CD4-positive, alpha-beta T cell treated with Interleukin-4 for 1 hour (primary cell): ENCODE data around the gene NSA2.
"Not testable (repeated sequence)": the region's sequence is repeated elsewhere in the genome, so short reads cannot be mapped to it uniquely, and the experiment has no call there.

Source experiments
- DNase-seq, 2 donors: peaks; one replicate each; pipeline ENCODE4 v3.0.0-alpha.2; 2020 to 2022

Gene NSA2

DNA sequence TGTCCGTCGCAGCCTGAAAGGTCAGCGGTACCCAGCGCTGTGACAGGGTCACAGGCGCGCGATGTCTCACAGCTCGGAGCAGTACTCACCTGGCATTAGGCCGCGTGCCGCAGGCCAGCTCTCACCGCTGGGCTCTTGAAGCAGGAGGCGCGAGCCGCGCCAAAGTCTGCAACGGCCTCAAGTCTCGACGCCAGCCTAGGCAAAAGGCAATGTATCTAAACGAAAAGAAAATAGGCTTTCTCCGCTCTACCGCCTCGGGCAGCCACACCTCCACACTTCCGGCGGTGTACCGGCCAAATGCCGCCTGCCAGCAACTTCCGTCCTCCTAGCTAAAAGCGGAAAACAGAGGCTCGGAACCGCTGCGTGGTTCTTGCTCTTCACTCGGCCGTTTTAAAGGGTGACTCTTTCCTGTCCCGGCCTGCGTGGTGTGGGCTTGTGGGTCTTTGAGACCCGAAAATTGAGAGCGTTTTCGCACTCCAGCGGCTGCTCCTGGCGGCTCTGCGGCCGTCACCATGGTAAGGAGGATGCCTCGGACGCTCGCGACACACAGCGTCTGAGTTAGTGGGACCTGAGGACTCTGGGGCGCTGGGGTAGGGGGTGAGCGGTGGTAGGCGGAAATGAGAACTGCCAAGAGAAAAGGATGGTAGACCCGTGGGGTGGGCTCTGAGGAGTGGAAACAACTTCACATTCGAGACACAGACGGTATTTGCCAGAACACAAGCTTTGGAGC lies at the start of gene NSA2, which contains the start of gene GFM2:
NSA2 (plus strand) TSS at position 401 of the 730 bp plus-strand sequence; CDS start at position 513, 112 bp downstream.
GFM2 (minus strand) TSS at position 269 of the 730 bp plus-strand sequence. CDS start 3,375 bp downstream, outside the sequence.
- DNase-seq, result peak; percentile 92 to 94

DNA sequence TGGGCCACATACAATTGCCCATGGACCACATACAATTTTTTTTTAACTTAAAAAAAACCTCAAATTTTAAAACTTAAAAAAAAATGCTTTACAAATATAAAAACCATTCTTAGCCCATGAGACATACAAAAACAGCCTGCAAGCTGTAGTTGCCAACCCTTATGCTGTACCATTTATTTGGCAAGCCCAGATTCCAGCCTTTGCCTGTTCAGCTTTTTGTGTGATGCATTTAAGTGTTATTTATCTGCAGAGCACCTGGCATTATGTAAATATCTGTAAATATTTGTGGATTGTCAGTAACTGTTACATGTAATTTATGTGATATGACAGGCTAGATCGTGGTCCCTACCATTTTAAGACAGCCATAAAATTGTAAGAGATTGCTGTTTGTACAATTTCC lies 49.5 kb upstream of the NSA2 start:
- DNase-seq, result no peak

DNA sequence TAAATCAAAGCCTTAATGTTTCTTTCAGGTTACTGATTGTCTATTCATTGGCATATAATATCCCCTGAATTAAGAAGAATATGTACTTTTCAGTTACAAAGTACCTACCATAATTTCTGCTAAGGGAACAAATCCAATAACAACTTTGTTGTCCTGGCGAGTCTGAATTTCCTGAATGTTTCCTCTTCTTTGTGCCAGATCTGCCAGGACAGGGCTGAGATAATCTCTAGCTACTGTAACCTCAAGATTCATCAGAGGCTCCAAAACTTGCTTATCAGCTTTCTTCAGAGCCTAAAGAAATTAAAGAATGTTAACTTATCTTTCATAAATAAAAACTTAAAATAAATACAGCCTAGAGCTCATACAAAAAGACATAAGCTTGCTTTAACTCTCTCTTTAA lies 44.8 kb upstream of the NSA2 start:
- DNase-seq, result no peak

DNA sequence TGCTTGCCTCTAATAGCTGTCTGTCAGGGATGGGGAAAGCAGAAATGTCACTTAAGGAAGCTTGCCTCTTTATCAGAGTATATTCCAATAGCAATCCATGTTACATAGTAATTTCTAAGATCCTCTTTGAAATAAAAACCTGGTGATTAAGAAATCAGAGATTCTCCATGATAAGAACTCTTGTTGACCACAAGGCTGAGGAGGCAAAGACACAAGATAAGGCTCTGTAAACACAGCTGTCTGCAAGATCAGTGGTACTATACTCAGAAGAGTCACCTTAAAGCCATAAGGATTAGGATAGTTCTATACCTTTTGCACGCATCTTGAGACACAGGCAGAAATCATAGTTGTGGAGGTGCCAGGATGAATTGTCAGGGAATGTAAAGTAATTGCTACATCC lies 41.7 kb upstream of the NSA2 start:
- no peak for DNase-seq

DNA sequence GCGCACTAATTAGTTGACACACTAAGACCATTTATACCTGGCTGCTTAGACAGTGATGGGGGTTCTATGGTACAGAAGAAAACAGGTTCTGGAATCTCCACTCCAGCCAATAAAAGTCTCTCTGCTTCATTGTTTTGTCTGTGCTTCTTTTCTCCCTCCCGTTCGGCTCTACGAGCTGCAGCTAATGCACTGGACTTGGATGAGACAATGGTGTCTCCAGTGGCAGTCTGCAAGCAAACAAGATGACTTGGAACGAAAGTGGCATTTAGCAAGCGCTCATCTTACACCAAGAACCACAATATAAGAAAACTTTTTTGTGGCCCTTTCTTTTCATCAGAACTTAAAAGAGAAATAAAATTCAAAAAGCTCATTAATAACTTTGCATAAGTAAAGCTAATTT lies 30.3 kb upstream of the NSA2 start:
- DNase-seq, result no peak

DNA sequence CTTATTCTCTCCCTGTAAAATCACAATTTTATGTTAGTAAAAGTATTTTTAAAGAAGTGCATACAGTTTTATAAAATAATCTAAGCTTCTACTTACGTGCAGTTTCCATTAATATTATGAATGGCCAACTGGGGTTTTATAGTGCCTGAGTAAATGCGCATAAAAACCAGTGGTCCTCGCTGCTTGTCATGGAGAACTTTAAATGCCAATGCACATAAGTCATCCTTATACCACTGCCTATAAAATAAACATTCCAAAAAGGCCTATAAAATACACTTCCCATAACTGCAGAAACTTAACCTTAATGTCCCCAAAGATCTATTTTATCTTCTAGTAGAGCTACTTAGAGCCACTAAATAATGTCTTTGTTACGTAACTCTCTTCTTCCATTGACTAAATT lies 28.6 kb upstream of the NSA2 start:
- no peak for DNase-seq

DNA sequence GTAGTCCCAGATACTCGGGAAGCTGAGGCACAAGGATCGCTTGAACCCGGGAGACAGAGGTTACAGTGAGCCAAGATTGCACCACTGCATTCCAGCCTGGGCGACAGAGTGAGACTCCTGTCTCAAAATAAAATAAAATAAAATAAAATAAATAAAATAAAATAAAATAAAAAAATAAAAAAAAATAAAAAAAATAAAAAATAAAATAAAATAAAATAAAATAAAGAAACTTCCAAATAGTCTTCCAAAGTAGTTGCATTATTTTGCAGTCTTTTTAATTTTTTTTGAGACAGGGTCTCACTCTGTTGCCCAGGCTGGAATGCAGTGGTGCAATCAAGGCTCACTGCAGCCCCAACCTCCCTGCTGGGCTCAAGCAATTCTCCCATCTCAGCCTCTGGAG lies 18.3 kb upstream of the NSA2 start:
- not testable (repeated sequence) for DNase-seq

DNA sequence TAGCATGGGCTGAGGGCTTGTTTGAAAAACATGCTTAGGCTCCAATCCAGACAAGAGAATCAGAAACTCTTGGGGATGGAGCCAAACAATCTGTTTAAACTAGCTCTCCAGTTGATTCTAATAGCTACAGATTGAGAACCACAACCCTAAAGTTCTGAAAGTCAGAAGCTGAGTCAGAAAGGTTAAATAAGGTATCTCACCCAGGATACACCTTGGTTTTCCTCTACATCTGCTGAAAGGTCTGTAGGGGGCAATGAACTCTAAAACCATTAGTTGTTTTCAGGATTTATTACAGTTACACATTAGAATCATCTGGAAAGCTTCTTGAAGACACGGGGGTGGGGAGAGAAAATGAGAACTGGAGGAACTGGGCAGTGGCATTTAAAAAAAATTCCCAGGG lies 5.8 kb upstream of the NSA2 start:
- DNase-seq, result no peak

DNA sequence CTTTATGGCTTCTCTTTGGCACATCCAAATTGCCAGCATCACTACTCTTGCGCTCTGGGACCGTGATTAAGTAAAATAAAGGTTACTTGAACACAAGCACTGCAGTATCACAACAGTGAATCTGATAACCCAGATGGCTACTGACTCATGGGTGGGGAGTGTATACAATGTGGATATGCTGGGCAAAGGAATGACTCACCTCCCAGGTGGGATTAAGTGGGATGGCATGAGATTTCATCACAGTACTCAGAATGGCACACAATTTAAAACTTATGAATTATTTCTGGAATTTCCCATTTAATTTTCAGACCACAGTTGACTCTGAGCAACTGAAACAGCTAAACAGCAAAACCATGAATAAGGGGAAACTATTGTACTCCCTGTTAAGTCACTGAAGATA lies 4.5 kb upstream of the NSA2 start:
- DNase-seq, result no peak

DNA sequence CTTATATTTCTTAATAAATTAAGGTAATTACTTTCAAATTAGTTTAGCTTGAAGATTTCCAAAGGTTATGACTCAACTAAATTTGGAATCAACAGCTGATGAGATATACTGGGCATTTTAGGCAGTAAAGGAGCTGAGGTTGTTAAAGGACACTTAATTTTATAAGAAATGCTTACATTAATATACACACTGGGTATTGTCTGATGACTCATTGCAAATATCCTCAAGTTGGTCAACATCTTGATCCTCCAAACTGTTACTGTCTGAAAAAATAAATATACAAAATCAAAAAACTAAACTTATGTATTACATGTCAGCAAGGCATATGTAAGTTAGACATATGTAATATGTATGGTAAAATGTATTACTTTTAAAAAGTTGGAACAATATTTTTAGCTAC lies 3.5 kb upstream of the NSA2 start:
- no peak for DNase-seq

DNA sequence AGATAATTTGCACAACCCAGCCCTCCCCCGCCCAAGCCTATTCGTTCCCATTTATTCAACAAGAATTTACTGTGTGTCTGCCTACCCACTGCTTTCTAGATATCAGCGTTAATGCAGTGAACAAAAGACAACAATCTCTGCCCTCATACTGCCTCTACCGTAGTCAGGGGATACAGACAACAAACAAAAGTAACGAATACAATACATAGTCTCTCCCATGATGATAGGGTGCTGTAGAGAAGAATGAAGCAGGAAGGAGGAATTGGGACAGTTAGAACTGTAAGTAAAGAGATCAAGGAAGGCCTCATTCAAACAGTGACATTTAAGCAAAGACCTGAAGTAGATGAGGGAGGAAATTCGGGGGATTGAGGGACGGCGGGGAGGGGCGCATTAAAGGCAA lies 1.8 kb upstream of the NSA2 start:
- no peak for DNase-seq

DNA sequence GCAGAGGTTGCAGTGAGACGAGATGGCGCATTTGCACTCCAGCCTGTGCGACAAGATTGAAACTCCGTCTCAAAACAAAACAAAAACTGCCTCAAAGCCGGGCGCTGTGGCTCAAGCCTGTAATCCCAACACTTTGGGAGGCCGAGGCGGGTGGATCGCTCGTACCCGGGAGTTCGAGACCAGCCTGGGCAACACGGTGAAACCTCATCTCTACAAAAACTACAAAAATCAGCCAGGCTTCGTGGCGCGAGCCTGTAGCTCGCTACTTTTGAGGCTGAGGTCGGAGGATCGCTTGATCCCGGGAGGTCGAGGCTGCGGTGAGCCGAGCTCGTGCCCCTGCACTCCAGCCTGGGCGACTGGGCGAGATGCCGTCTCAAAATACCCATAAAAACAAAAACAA lies 1.1 kb upstream of the NSA2 start:
- DNase-seq, result no peak

DNA sequence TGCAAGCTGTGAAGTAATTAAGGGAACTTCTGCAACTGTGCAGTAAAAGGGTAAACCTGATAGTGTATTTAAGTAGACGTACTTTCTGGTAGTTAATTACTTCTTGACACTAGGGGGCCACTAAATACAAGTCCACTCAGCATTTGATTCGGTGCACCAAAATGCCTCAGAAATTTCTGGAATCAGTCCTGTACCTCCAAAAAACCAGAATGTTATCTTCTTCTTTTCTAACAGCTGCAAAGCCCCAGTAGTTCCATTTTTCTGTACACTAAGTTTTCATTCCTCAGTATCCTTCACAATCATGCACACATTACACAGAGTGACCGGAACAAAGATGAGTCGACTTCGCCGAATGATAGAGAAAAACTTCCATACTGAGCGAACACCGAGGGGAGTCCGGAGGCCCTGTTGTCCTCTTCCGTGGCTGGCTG lies 616 bp upstream of the NSA2 start:
- peak in 1 of 2 donors; percentile 56 for DNase-seq

DNA sequence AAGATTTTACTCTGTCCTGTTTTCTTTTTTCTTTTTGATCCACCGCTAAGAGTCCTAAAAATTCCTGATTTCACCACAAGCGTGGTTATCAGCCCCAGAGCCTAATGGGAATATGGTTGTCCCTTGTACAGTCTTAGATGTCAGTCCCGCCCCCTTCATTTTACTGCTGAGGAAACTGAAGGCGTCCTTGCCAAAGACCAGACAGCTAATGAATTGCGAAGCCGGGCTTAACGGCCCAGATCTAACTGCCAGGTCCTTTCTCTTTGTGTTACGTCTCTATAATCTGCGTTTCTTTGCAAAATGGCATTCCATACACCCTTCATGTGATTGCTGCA lies 497 bp downstream of the NSA2 start:
- no peak for DNase-seq

DNA sequence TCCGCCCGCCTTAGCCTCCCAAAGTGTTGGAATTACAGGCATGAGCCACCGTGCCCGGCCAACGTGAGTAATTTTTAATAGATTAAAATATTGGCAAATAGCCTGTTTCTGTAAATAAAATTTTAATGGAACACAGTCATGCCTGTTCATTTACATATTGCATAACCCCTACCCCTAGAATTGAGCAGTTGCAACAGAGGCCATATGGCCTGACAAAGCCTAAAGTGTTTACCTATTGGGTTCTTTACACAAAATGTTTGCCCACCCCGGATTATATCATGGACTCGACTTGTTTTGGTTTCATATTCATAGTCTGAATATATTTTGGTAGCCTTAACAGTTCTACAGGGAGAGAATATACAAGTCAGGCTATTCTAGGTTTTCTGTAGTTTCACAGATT lies 5.3 kb downstream of the NSA2 start:
- no peak for DNase-seq

DNA sequence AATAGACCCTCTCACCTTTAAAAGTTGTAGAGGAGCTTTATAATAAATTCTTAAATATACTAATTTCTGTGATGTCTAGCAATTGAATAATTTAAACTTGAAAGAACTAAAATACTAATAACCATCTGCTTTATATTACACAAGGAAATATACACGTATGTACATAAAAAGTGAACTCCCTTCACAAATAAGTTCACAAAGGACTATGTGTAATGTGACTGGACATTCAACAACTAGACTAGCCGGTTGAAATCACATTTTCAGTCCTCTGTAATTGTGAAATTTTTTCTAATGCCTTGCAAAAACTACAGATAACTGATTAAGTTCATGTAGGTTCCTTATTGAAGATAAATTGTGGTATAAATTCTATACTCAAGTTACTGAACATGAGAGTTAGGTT lies 11.6 kb downstream of the NSA2 start:
- no peak for DNase-seq

DNA sequence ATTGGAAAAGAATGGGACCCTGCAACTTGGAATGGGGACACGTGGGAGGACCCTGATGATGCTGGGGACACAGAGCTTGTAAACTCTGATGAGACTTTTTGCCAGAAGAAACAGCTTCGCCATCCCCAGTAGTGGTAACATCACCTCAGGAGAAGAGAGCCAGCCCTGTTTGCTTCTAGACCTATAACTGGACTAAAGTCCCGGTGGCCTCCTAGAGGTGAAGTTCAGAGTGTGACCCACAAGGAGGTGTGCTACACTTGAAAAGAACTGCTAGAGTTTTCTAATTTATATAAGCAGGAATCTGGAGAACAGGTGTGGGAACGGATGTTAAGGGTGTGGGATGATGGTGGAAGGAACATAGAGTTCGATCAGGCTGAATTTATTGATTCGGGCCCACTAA lies 19.8 kb downstream of the NSA2 start:
- no peak for DNase-seq

DNA sequence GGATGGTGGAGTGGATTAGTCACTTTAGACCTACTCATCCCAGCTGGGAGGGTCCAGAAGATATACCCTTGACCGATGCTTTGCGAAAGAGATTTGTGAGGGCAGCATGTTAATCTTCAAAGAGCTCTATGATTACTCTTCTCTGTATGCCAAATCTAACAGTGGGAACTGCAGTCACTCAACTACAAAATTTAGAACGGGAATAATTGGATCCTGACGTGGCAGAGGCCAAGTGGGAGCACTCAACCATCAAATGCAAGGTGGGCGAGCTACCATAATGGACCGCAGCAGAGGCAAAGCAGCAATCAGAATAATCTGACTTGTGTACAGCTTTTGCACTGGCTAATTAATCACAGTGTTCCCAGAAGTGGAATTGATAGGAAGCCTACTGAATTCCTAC lies 20.4 kb downstream of the NSA2 start:
- DNase-seq, result no peak

DNA sequence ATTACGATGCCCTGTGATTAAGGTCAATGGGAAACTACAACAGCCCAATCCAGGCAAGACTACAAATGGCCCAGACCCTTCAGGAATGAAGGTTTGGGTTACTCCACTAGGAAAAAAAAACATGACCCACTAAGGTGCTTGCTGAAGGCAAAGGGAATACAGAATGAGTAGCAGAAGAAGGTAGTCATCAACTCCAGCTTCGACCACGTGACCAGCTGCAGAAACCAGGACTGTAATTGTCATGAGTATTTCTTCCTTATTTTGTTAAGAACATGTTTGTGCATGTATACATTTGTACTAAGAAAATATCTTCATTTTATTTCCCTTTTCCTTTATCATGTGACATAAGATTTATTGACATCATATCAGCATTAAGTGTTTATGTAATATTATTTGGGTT lies 24.6 kb downstream of the NSA2 start:
- not testable (repeated sequence) for DNase-seq

DNA sequence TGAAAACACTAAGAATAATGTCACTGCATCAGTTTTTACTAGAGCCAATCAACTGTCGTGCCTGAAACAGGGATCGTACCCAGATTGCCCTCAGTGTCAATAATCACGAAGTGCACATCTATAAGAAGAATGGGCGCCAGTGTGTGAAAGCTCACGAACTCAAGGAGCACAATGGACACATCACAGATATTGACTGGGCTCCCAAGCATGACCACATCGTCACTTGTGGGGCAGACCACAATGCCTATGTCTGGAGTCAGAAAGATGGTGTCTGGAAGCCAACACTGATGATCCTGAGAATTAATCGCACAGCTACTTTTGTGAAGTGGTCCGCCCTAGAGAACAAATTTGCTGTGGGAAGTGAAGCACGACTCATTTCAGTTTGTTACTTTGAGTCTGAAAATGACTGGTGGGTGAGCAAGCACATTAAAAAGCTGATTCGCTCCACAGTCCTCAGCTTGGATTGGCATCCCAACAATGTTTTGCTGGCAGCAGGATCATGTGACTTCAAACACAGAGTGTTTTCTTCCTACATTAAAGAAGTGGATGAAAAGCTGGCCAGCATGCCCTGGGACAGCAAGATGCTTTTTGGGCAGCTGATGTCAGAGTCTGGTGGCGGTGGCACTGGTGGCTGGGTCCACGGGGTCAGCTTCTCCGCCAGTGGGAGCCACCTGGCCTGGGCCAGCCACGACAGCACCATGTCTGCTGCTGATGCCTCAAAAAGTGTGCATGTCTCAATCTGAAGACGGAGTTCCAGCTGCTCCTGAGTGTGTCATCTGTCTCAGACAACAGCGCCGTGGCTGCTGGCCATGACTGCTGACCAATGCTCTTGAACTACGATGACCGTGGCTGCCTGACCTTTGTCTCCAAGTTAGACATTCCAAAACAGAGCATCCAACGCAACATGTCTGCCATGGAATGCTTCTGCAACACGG lies 32.2 kb downstream of the NSA2 start:
- DNase-seq, result no peak

DNA sequence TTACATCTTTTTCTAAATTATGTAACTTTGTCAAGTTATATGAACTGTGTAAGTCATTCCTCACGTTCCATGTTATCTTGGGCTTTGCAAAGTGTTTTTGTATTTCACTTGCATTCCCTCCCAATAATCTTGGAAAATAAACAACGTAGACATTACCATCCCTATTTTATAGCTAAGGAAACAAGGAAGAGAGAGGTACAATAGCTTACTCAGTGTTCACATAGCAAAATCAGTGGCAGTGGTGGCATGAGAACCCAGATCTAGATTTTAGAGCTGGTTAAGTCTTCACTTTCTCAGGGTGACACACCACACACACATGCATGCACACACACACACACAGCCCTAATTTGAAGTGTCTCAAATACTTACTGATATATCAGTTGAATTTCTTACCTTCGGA lies 34.1 kb downstream of the NSA2 start:
- DNase-seq, result no peak

DNA sequence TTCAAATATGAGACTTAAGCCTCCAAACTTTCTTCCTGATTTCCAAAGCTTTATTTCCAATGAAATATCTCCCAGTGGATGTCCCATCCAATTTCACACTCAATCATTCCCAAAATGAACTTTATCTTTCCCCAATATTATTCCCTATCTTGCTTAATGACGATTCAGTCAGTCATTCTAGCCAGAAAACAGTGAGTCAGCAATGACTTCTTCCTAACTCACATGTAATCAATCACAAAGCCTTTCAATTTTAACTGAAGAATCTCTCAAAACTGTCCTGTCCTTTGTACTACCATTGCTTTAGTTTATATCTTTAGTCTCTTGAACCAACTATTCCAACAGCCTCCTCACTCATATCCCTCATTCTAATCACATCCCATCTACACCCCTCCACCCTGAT lies 34.9 kb downstream of the NSA2 start:
- DNase-seq, result no peak

DNA sequence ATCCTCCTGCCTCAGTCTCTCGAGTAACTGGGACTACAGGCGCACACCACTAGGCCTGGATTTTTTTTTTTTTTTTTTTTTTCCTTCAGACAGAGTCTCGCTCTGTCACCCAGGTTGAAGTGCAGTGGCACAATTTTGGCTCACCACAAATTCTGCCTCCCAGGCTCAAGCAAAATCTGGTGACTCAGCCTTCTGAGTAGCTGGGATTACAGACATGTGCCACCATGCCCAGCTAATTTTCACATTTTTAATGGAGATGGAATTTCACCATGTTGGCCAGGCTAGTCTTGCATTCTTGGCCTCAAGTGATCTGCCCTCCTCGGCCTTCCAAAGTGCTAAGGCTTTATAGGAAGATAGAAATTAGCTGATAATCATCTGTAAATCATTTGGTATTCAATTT lies 43.9 kb downstream of the NSA2 start:
- DNase-seq, result no peak

DNA sequence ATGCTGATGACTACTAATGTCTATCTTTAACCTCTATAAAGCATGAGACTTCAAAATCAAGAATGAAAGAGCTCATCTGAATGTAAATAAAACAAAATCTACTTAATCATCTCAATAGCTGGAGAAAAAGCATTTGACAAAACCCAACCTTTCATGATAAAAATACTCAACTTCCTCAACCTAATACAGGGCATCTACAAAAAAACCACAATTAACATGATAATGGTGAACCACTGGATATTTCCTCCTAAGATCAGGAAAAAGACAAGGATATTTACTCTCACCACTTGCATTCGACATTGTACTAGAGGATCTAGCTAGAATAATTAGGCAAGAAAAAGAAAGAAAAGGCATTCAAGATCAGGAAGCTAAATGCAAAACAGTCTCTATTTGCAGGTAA lies 49.8 kb downstream of the NSA2 start:
- DNase-seq, result no peak
